GM19238 (cell line): ENCODE data around the gene MRPL51.
A peak's percentile ranks its signal among the peaks of the same experiment; 100 is the strongest.
"Not testable (repeated sequence)": the region's sequence is repeated elsewhere in the genome, so short reads cannot be mapped to it uniquely, and the experiment has no call there.

Source experiments
- DNase-seq: peaks from one replicate; pipeline ENCODE4 v3.0.0; 2011; ENCODE audit warnings: low spot score; ENCODE audit not compliant: insufficient read length

MRPL51 gene

DNA sequence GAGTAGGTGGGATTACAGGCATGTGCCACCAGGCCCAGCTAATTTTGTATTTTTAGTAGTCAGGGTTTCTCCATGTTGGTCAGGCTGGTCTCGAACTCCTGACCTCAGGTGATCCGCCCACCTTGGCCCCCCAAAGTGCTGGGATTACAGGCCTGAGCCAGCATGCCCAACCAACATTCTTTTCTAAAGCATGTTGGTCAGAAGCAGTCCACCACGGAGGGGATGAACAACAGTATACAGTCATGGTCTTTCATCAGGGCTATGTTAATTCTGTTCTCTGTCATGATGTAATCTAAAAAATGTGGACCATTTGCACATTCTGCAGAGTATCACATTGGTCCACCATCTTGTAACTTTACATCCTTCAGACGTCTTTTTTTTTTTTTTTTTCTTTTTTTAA is 3.6 kb downstream of the MRPL51 start:
- no peak for DNase-seq

- no peak for DNase-seq
Observed at GRCh38 chr12:6488240-6488639, 4.8 kb downstream of the MRPL51 start.

DNA sequence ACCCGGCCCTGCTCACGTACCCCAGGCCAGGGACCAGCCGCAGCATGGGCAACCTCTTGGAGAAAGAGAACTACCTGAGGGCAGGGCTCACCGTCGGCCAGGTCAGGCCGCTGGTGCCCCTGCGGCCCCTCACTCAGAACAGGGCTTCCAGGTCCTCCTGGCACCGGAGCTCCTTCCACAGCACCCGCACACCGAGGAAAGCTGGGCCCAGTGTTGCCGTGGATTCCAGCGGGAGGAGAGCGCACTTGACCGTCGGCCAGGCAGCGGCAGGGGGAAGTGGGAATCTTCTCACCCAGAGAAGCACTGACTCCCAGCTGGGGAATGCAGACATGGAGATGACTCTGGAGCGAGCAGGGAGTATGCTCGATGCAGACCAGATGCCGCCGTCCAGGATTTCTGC is 14.6 kb downstream of the MRPL51 start:
- no peak for DNase-seq

- DNase-seq: not testable (repeated sequence)
Observed at GRCh38 chr12:6477601-6478377, 15.3 kb downstream of the MRPL51 start.

GRCh38 chr12:6476489-6476888 is 16.6 kb downstream of the MRPL51 start:
- no peak for DNase-seq

GRCh38 chr12:6475233-6475975 is 17.7 kb downstream of the MRPL51 start:
- DNase-seq: not testable (repeated sequence)

GRCh38 chr12:6472491-6472890 is 20.6 kb downstream of the MRPL51 start:
- DNase-seq: no peak

GRCh38 chr12:6471989-6472360 is 21.1 kb downstream of the MRPL51 start:
- DNase-seq: no peak

DNA sequence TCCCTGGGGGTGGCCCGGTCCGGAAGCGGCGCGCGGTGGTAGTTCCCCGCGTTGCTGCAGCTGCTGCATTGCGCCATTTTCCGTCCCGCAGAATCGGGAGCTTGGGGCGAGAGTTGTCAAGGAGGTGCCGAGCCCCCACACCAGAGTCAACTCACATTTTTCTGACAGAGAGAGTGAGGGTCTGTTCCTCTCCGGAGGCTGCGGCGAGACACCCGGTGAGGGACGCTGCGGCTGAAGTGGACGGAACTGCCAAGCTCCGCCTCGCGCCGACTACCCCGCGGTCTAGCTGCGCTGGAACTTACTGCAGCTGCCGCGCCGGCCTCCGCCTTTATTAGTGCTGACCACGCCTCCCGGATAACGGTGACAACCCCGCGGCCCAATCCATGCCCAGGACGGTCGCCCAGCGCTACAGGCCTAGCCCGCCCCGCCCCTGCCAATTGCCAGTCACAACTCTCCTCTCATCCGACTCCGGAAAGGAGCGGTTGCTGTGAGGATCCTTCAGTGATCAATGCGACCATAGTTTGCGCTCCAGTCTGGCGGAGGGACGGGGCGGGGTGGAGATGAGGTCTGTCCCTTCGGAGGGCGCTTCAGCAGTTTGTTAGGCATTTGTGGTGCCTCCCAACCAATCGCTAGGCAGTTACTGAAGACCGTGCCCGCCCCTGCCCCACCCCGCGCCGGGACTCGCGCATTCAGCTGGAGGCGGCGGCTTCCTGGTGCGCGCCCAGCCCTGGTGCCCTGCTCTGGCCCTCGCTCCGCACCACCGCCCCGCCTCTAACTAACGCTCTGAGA is 22.5 kb downstream of the MRPL51 start, which contains the start of gene VAMP1:
VAMP1 (minus strand) TSS at position 303 of the 789 bp plus-strand sequence; CDS start at position 157, 146 bp downstream.
- peak; percentile 96 for DNase-seq

DNA sequence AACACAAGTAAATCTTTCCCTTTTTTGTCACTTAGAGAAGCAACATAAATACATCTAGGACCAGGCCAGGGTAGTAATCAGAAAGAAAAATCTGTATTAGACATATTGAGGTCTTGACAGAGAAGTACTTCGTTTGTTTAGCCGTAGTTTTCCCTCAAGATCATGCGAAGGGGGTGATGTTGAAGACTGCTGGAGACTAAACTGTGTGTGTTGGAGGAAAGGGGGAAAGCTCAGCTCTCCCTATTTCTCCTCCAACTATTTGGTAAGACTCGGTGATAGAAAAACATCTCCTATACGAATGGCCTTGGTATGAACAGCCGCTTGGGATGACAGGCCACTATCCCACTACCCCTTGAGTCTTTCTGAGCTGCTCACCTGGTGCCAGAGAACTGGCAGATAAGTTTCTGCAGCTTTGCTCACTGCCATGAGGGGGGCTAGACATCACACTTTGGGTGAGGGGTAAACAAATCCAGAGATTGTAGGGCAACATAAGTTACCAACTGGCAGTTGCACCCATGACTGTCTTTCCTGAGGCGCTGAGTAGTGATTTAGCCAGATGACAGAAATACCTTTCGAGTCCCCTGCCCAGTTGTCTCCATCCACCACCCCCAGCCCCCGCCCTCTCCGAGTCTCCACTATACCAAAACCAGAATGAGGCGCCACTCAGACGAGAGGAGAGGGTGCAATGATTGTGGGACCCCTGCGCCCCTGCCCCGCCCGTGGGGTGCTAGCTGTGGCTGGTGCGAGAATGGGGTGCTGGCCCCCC is 23.3 kb downstream of the MRPL51 start:
- no peak for DNase-seq

DNA sequence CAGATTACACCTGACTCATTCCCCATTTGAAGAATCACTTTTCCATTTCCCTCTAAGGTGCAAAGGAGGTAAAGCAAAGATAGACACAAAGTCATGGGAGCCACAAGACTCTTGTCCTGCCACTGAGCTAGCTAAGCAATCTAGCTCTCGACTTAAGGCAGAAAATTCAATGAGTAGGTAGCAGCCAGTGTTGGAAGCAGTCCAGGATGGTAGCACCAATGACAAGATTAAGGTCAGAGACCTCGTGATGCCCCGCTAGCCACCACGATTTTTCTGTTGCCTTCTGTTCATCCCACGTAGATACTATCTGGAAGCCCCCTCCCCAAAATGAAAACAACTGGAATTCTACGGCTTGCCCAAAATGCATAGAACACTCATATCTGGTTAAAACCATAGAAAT is 24.0 kb downstream of the MRPL51 start:
- DNase-seq: no peak

GRCh38 chr12:6468283-6468575 is 24.8 kb downstream of the MRPL51 start:
- DNase-seq: no peak

GRCh38 chr12:6467571-6468282 is 25.3 kb downstream of the MRPL51 start:
- not testable (repeated sequence) for DNase-seq

GRCh38 chr12:6466751-6467150 is 26.3 kb downstream of the MRPL51 start:
- not testable (repeated sequence) for DNase-seq

GRCh38 chr12:6466184-6466573 is 26.9 kb downstream of the MRPL51 start:
- no peak for DNase-seq

DNA sequence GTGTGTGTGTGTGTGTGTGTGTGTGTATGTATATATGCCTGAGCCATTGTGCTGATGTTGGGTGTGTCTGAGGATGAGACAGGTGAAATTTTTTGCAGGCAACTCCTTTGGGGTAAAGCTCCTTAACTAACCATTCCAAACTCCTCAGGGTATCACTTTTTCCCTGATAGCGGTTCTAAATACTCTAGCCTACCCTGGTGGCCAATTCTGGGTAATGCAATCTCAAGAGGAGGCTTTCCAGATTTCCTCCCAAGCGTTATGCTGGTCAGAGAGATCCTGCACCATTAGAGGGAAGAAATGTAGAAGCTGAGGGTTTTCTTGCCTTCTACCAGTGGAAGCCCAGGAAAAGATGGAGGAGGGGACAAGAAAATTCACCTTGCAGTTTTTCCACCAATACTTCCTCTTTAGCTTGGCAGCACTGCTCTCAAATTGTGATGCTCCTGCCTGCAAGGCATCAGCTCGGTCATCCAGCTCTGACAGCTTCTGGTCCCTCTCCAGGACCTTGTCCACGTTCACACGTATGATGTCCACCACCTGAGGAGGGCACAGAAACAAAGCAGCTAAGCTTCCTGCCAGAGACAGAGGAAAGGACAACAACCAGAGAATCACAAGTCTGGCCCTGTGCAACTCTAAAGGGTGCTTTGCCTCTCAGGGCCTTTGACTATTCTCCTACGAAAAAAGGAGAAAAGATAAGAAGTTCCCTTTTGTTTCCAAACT is 27.4 kb downstream of the MRPL51 start:
- DNase-seq: no peak

DNA sequence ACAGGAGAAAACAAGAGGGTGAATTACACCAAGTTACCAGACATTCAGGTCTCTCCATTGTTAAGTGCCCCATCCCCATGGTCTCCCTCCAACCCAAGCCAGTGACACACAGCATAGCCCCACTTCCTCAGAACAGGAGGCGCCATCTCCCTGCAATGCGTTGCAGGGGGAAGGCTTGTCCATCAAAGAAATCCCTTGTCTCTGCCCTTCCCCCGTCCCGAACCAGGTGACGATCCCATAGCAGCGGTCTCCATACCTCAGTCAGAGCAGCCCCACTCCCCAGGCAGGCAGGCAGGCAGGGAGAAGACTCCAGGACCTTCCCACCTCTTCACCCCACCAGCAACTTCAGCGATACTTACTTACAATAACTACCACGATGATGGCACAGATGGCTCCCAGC is 28.5 kb downstream of the MRPL51 start:
- DNase-seq: no peak

DNA sequence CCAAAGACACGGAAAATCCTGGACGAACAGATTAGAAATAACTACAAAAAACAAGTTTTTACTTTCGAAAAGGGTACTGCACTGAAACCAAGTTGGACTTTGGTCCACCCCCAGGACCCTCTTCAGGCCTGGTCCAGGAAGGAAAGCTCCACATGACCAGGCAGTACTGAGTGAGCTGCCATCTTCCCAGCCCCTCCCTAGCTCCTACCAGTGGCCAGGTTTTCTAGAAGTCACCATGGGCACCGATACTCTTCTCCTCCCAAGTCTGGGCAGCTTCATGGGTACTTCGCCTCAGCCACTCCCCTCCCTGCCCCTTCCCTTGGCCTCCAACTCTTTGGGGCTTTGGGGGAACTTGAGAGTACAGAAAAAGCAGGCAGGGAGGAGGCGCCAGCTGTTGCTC is 29.2 kb downstream of the MRPL51 start:
- DNase-seq: no peak

GRCh38 chr12:6463216-6463615 is 29.8 kb downstream of the MRPL51 start:
- no peak for DNase-seq
